Peyer's patch (tissue), 4 donors: Measurements from ENCODE around the gene C7orf57. TPM values are rescaled to one million over a fixed set of nuclear protein-coding genes. Genes with fewer than 3 reads are reported as not detected.
"Not testable (repeated sequence)": the region's sequence is repeated elsewhere in the genome, so short reads cannot be mapped to it uniquely, and the experiment has no call there.

Source experiments
- DNase-seq, 3 donors: peaks; one replicate each; pipeline ENCODE4 v3.0.0-alpha.2; 2017 to 2019
- H3K27ac ChIP-seq, 4 donors: fragments of 200-600 bp; sonication (generic); one replicate each; pipeline ENCODE4 v1.5.1; 2016 to 2019
- H3K27me3 ChIP-seq, 2 donors: fragments of 200-600 bp; sonication (generic); one replicate each; pipeline ENCODE4 v1.5.1; 2019
- H3K36me3 ChIP-seq, 3 donors: fragments of 200-600 bp; sonication (generic); one replicate each; pipeline ENCODE4 v1.5.1; 2016 to 2019
- H3K4me1 ChIP-seq, 4 donors: fragments of 200-600 bp; sonication (generic); one replicate each; pipeline ENCODE4 v1.5.1; 2016 to 2019
- H3K4me3 ChIP-seq, 4 donors: fragments of 200-600 bp; sonication (generic); 1 replicate in 3 of 4; 2 replicates in 1 of 4; pipeline ENCODE4 v1.5.1; 2016 to 2019; ENCODE audit warnings: mild to moderate bottlenecking in 1 of 4
- H3K9me3 ChIP-seq, 4 donors: fragments of 200-600 bp; sonication (generic); one replicate each; pipeline ENCODE4 v1.5.1; 2016 to 2019; ENCODE audit warnings: mild to moderate bottlenecking in 1 of 4
- CTCF ChIP-seq, 6 experiments: fragments of 450-650 bp in 4 of 6; fragments of 200-600 bp in 2 of 6; sonication (generic) in 1 of 6; IDR thresholded peaks; one replicate each; pipeline ENCODE4 v1.5.1; 2017 to 2019; ENCODE audit warnings: antibody characterized with exemption in 6 of 6, mild to moderate bottlenecking in 3 of 6, moderate library complexity in 1 of 6
- POLR2A ChIP-seq, 2 donors: fragments of 450-650 bp; IDR thresholded peaks; one replicate each; pipeline ENCODE4 v1.5.1; 2017; ENCODE audit warnings: antibody characterized with exemption in 2 of 2, mild to moderate bottlenecking in 2 of 2, moderate library complexity in 2 of 2
- total RNA-seq, 4 donors: library from RNA; depleted of rRNA; stranded (reverse); fragments of >200 nt; gene quantifications; one replicate each; pipeline ENCODE4 v1.1.0, GENCODE V29; 2016

C7orf57 gene
- total RNA-seq = not detected

GRCh38 chr7:48035301-48035966 is at the start of gene C7orf57:
Gene C7orf57, plus strand, starts transcription at chr7:48035543. Its CDS starts 766 bp downstream, at chr7:48036309.
- H3K9me3 ChIP-seq = no peaks in the 10 kb centered on the region
- peak; percentile 82 to 95 (median 93) for DNase-seq
- peak within 1 kb of the TSS; percentile 35 to 62 (median 60) for H3K4me3 ChIP-seq
- H3K4me1 ChIP-seq = peaks cover 0 to 10% (median 7%) of the 10 kb centered on the region in 4 donors
- TF ChIP-seq POLR2A (IDR thresholded peaks at IDR 0.05) = no peak
- TF ChIP-seq CTCF (IDR thresholded peaks at IDR 0.05) = peak in 3 of 6 experiments; percentile 6 to 56 (median 18)
- H3K36me3 ChIP-seq = no peaks in the 10 kb centered on the region
- no peaks in the 10 kb centered on the region for H3K27me3 ChIP-seq
- no peak within 1 kb of the TSS for H3K27ac ChIP-seq

GRCh38 chr7:47988496-47989386 is 46.6 kb upstream of the C7orf57 start:
- Histone ChIP-seq H3K4me3 (no peak overlapping the region), H3K36me3 (no peaks in the 10 kb centered on the region), H3K9me3 (no peaks in the 10 kb centered on the region), H3K27me3 (no peaks in the 10 kb centered on the region), H3K4me1 (no peaks in the 10 kb centered on the region), H3K27ac (no peak overlapping the region)
- no peak for DNase-seq
- TF ChIP-seq POLR2A (IDR thresholded peaks at IDR 0.05) (no peak), CTCF (IDR thresholded peaks at IDR 0.05) (peak in 4 of 6 experiments; percentile 6 to 30 (median 8))

GRCh38 chr7:47989607-47990400 is 45.5 kb upstream of the C7orf57 start:
- H3K36me3 ChIP-seq, DNase-seq, H3K9me3 ChIP-seq, H3K27me3 ChIP-seq, H3K4me3 ChIP-seq, H3K4me1 ChIP-seq, H3K27ac ChIP-seq: not testable (repeated sequence)

- Histone ChIP-seq H3K4me1 (no peaks in the 10 kb centered on the region), H3K36me3 (no peaks in the 10 kb centered on the region), H3K9me3 (no peaks in the 10 kb centered on the region), H3K4me3 (no peak overlapping the region), H3K27me3 (no peaks in the 10 kb centered on the region), H3K27ac (no peak overlapping the region)
- TF ChIP-seq CTCF (IDR thresholded peaks at IDR 0.05) = no peak
- TF ChIP-seq POLR2A (IDR thresholded peaks at IDR 0.05) = no peak
- no peak for DNase-seq
These were observed 44.8 kb upstream of the C7orf57 start for GRCh38 chr7:47990592-47990991.

- Histone ChIP-seq H3K36me3 (no peaks in the 10 kb centered on the region), H3K9me3 (no peaks in the 10 kb centered on the region), H3K27me3 (no peaks in the 10 kb centered on the region), H3K27ac (peak overlapping the region; percentile 21 to 86 (median 64)), H3K4me1 (no peaks in the 10 kb centered on the region), H3K4me3 (peak overlapping the region in 2 of 4 donors; percentile 56 to 63)
- DNase-seq = no peak
- TF ChIP-seq POLR2A (IDR thresholded peaks at IDR 0.05) = no peak
- no peak for TF ChIP-seq CTCF (IDR thresholded peaks at IDR 0.05)
These were observed 44.1 kb upstream of the C7orf57 start for GRCh38 chr7:47991270-47991669.
